ENCODE data around the gene HECW1.
"Not testable (repeated sequence)": the region's sequence is repeated elsewhere in the genome, so short reads cannot be mapped to it uniquely, and the experiment has no call there.

Gene HECW1

DNA sequence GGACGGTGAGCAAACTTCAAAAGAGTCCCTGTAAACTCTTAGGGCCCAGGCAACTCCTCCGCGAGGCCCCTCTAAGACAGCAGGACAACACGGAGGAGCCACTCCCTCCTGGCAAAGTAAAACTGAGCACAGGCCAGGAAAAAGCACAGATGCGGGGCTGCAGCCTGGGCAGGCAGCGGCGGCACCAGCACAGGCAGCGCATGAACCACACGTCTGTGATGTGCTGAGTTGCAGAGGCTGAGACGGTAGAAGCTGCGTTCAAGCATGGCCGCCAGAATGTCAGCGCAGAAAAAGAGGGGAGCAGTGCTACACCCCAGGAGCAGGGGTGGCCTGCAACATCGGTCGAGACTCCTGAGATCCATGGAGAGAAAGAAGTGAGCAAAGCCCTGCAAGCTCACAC, 424.3 kb downstream of the HECW1 start:
- DNase-seq (ENCODE audit: low read depth in 3 of 3) = no peak

DNA sequence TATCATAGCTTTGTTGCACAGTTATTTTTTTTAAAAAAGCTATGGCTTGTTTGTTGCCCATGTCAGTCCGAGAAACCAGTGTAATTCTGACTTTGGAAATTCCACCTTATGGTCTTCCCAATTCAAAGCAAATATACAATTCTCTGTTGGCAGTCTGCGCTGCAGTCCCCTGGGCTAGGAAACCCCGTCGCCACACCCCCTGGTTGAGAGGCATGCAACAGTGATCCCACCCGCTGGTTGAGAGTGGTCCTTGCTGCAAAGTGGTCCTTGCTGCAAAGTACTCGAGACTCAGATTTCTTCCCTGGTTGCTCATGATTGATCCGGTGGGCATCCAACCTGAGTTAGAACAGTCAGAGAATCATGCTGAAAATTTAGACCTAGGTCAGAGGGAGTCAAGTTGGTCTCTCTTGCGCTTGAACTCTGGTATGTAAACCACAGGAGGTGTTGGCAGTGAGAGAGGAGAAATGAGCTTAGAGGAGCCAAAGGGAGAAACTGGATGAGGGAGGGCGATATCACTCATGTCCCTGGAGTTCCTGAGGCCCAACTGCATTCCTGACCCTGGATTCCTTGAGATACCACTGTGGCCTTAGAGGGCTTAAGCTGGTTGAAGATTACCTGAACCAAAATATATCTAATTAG, 425.4 kb downstream of the HECW1 start:
- DNase-seq (ENCODE audit: low read depth in 3 of 3) = no peak

DNA sequence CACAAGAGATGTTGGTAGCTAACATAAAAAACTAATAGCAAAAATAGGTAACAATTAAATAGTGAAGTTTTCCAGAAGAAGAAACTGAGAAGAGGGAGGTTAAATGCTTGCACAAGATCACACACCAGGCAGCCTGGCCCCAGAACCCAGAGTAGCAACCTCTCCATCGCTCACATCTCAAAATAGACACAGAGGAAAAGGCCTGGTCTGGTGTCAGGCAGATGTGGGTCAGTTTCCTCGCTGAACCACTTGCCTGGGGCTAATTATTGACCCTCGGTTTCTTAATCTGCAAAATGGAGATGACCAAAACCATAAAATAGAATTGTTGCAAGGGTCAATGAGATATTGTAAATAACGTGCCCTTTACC, 425.9 kb downstream of the HECW1 start:
- no peak for DNase-seq (ENCODE audit: low read depth in 3 of 3)

DNA sequence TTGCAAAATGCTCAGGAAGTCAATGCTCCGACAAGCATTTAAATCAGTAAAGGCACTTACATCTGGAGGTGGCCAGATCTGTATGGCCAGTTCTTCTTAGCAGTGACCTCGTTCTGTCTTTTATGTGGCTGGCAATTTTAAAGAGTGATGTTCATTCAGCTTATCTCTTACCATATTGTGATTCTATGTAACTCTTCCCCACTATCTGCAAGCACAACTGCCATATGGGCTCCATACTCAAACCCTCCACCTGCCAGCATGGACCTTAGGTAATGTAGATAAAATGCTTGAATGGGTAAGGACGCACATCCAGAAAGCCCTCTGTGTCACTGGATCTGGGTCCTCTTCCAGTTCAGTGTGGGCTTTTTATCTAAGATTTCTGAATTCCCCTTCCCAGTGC, 428.0 kb downstream of the HECW1 start:
- no peak for DNase-seq (ENCODE audit: low read depth in 3 of 3)

DNA sequence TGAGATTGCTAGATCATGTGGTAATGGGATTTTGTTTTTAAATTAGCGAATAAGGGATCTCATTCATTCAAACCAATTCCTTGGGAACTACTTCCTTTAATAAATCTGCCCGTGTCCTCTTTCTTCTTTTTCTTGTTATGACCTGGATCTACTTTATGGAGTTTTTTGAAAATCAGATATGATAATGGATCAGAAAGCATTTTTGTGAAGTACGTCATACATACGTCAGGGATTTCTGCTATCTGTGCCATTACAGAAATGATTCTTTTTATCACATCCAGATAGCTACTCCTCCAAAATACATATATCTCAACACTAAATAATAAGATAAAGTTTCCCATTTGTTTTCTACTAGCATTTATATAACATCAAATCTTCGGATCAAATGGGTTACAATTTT, 430.3 kb downstream of the HECW1 start:
- DNase-seq (ENCODE audit: low read depth in 3 of 3) = no peak

DNA sequence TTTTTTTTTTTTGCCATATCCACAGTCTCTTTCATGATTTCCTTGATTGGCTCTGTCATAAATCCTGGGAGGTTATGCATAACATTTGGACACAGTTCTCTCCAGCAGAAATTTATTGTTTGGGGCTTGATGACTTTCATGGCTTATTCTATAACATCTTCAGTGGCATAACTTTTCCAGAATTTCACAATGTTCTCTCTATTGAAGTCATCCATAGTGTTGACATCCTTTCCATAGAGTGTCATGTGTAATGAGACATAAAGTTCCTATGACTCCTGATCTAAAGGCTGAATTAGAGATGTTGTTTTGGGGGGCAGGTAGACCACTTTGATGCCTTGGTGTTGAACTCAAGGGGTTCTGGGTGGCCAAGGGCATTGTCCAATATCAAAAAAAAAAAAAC, 433.8 kb downstream of the HECW1 start:
- DNase-seq (ENCODE audit: low read depth in 3 of 3) = no peak

DNA sequence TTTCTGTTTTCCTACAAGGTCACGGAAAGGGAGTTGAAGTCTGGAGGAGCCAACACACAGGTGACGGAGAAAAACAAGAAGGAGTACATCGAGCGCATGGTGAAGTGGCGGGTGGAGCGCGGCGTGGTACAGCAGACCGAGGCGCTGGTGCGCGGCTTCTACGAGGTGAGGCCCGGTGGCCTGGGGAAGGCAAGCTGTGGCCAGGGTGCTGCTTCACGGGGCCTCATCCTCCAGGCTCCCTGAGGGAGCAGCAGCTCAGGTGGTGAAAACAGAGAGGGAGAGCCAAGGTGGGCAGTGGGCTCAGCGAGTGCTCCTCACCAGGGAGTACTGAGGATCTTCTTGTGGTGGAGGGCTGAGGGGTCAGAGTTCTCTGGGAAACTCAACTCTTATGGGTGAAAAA, 438.0 kb downstream of the HECW1 start:
- DNase-seq (ENCODE audit: low read depth in 3 of 3) = no peak

DNA sequence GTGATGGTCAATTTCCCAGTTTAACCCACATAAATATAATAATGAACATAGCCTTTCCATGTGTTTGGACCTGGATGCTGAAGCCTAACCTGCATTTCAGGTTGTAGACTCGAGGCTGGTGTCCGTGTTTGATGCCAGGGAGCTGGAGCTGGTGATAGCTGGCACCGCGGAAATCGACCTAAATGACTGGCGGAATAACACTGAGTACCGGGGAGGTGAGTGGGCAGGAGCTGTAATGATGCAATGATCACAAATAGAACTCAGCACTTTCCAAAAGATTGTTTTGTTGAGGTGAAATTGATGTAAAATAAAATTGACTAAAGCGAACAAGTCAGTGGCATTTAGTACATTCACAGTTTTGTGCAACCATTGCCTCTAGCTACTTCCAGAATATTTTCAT, 439.7 kb downstream of the HECW1 start:
- DNase-seq (ENCODE audit: low read depth in 3 of 3) = no peak

DNA sequence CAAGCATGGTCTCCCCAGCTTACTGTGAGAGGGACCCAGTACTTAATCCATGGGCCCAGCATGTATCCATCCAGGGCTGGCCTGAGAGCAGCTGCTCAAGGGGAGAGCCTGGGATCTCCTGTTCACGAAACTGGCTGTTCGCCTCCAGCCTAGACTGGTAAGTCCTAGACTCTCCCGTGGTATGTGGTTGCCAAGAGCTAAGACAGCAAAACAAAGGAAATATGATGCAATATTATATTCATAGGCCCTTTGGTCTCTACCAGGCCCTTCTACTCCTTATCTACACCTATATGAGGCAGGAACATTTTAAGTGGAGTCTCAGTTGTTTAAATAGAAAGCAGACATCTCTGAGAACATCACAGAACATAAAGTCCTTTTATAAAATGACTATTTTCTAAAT, 441.6 kb downstream of the HECW1 start:
- DNase-seq (ENCODE audit: low read depth in 3 of 3) = no peak

DNA sequence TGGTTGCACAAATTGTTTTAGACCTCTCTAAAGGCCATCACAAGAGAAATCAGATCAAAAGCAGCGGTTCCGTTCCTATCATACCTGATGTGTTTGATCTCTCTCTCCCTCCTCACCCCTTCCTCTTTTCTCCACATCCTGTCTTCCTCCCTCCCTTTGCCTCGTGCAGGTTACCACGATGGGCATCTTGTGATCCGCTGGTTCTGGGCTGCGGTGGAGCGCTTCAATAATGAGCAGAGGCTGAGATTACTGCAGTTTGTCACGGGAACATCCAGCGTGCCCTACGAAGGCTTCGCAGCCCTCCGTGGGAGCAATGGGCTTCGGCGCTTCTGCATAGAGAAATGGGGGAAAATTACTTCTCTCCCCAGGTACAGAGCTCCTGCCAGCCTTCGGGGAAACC, 442.0 kb downstream of the HECW1 start:
- no peak for DNase-seq (ENCODE audit: low read depth in 3 of 3)

DNA sequence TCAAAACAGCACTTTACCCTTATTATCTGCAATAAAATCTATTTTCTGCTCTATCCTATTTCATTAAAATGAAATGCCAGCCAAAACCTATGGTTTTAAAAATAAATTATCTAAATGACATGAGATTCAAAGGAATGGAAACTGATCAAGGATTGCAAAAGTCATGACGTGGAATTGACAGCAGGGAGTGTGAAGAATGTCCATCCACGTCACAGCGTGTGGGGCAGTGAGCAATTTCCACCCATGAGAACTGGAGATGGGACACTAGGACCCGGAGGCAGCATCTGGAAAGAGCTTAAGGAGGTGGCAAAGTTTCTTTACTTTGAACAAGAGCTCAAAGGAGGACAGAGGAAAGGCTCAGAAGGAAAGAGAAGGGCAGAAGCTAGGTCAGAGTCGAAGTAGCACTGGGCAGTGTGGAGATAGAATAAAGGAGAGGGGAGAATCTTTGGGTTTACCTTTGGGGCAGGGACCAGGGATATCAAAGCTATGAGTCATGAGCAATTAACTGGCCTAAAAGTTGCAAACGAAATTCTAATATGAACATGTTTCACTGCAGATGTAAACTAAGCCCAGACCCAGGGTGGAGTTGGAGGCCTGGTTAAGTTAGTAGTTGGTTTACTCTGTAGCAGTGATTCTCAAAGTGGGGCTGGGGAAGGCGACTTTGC, 445.5 kb downstream of the HECW1 start:
- no peak for DNase-seq (ENCODE audit: low read depth in 3 of 3)

DNA sequence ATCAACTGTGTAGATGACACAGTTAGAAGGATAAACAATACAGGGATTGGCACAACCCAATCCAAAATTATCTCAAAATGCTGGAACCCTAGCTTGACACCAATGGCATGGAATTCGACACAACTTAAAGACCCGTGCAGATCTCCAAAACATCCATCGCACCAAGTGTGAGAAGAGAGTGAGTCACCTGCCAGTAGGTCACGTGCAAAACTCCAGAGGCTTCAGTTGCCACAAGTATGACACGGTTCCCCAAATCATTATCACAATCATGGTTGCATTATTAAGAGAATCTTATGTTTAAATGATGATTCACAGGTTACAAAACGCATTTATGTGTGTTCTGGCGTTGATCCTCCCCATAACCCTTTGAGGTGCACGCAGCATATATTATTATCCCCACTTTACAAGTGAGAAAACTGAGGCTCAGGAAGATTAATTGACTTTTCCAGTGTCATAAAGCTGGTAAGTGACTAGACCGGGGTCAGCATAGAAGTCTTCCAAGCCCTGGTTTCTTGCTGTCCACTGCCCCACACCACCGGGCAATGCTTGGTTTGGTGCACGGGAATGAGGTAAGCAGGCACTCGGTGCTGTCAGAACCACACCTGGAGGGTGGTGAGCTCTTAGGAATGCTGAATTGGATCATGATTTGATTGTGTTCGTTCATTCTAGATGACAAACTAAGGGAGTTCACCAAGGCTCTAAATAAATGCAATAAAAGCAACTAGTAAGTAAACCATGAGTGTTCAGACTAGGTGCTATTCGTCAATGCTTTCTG, 446.9 kb downstream of the HECW1 start:
- no peak for DNase-seq (ENCODE audit: low read depth in 3 of 3)

DNA sequence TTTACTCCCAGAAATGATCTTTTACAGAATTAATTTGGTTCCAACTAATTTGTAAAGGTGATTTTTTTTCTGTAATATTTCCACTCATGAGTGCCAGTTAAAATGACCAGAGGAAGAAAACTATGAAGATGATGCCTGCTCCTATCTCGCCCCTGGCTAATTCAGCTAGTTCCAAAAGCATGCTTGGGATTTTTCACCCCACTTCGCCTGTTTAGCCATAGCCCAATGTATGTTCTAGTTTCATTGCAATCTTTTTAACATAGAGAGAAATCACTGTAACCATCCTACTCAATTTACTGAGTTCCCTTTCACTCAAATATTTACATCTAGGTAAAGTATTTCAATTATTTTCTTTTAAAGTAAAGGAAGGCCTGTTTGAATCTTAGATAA, 447.5 kb downstream of the HECW1 start:
- no peak for DNase-seq (ENCODE audit: low read depth in 3 of 3)

DNA sequence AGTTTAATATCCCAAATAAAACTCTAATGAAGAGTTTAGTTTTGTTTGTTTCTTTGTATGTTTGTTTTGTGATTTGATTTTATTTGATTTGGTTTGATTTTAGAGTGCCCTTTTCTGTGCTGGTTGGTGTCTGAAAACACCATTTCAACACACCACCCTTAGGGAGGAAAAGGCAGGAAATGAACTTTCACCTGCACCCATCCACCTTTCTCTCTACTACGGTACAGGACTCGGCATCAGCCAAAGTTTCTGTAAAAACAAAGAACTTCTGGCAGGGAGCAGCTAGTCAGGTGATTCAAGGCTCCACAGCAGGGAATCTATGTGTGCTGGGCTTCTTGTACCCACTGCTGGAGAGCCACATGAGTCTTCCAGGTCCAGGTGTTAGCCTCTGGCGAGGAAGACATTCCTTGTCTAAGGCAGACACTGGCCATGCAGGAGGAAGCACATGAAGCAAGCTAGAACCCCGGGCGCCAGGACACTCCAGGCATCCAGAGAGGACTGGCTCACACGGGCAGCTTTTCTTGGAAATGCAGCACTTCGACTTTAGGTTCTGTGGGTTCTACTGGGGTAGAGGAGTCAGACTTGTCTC, 448.4 kb downstream of the HECW1 start:
- no peak for DNase-seq (ENCODE audit: low read depth in 3 of 3)

DNA sequence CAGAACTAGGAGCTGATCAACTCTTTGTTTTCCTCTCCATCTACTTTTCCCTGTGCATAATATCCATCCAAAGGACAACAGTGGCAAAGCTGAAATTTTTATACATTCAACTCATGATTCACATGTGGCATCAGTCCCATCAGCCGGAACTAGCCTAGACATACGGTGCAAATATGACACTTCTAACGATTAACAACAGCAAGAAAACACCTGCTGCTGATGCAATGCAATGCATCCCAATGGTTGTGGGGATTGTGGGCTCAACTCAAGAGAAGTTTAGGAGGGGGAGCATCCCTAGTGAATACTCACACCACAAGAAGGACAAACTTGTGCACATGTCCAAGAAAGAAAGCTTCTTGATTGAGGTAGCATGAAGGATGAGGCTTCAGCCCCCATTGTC, 449.9 kb downstream of the HECW1 start:
- DNase-seq (ENCODE audit: low read depth in 3 of 3) = no peak

DNA sequence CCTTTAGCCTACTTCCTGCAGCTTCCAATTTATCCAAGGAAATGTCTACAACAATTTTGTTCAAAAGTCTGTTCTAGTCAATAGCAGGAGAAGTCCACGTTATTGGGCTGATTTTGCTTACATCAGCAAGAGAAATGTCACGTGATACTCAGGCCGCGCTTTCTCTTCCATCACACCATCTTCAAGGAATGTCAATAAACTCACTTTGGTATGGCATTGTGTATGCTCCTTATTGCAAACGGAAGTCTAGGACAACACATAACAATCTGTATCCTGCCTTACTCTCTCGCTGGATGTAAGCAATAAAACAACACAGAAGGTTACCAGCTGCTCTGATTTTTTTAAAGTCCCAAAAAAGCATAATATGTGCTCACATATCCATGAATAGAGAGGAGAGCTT, 453.3 kb downstream of the HECW1 start:
- DNase-seq (ENCODE audit: low read depth in 3 of 3) = no peak

DNA sequence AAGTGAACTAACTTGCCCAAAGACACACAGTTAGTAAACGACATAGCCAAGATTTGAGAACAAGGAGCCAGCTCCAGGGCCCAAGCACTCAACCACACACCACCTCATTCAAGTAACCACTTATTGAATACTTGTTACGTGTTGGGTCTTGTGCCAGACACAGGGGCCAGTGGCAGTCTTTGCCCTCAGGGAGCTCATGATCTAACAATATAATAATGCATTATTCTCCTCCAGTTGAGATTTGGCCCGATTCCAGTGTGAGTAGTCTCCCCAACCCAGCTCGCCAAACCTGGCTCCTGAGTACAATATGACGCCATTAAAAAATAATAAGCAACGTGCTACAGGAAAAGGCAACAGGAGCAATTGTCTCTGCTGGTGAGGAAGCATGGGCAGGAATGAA, 456.1 kb downstream of the HECW1 start:
- no peak for DNase-seq (ENCODE audit: low read depth in 3 of 3)

DNA sequence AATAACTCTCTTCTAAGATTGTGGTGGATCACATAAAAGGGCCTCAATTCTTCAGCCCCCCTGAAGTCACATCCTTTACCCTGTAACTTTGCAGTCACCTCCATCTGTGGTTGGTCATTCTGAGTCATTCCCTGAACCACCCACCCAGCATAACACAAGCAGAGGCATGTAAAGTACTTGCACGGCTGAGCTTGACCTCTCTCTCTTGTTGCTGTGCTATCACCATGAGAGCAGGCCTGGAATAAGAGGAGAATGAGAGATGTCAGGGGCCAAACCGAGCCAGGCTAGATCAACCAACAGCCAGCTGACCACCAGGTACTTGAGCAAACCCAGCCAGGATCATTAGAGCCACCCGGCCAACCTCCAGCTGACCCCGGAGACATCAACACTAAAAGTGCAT, 457.0 kb downstream of the HECW1 start:
- DNase-seq (ENCODE audit: low read depth in 3 of 3) = no peak

DNA sequence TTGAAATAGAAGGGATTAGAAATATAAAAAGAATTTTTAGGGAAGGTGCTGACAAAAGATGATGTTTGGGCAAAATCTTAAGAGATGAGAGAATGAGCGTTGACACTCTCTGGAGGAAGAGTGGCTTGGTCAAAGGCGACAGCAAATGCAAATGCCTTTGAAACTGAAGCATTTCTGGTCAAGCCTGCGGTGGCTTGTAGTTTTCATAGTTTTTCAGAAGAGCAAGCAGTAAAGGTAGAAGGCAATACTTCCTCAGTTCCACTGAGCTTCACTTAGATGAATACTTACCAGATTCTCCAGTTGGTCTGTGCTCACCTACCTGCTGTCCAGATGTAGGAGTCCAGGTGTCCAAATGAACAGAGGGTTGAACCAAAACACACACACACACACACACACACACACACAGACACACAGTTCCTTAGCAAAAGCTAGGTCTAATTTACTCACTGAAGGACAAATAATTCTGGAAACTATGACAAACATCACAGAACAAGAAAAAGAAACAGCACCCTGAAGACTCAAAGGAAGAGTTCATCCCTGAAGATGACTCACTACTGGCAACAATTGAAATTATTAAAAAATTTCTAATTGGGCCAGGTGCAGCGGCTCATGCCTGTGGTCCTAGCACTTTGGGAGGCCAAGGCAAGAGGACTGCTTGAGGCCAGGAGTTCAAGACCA, 458.4 kb downstream of the HECW1 start:
- no peak for DNase-seq (ENCODE audit: low read depth in 3 of 3)

DNA sequence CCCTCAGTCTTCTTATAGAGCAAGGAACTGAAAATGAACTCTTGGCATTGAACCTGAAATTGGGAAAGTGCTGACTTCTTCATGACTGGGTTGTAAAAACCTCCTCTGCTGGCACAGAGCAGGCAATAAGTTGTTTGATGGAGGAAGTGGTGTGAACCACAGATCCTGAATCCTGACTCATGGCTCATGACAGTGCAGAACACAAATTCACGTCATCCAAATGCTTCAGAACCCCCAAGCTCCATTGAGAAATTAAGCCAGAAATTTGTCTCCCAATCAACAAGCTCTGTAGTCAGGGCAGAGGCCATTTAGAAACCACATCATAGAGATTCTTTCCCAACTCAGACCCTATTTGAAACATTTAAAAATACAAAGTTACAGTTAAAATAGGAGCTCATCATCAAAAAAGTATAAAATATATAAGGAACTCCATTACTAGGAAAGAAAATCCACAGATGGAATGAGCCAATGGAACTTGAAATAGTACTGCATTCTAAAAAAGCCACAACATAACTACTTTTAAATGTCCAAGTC, 460.1 kb downstream of the HECW1 start:
- DNase-seq (ENCODE audit: low read depth in 3 of 3) = peak in 1 of 3 donors; percentile 27

DNA sequence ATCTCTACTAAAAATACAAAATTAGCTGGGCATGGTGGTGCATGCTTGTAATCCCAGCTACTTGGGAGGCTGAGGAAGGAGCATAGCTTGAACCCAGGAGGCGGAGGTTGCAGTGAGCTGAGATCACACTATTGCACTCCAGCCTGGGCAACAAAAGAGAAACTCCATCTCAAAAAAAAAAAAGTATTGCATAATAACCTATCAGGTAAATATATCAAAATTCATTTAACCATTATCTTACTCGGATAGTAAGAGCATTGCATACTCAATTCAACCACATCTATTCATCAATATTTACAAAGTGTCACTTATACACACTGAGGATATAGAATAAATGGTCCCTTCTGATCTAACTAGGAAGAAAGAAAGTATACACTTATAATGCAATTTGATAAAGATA, 461.4 kb downstream of the HECW1 start:
- not testable (repeated sequence) for DNase-seq (ENCODE audit: low read depth in 3 of 3)

DNA sequence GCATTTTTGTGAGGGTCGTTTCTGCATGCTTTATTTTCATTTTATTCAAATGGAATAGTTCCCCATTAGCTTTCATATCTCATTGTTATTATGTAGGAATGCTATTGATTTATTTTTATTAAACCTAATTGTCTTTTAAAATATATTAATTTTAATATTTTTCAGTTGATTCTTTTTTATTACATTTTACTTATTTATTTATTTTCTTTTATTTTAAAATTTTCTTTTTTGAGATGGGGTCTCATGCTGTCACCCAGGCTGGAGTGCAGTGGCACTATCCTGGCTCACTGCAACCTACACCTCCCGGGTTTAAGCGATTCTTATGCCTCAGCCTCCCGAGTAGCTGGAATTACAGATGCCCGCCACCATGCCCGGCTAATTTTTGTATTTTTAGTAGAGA, 463.1 kb downstream of the HECW1 start:
- DNase-seq (ENCODE audit: low read depth in 3 of 3) = no peak
